NCI-H2081 (cell line): ENCODE measurements around the gene GPR18.
A peak's percentile ranks its signal among the peaks of the same experiment; 100 is the strongest.
"Not testable (repeated sequence)": the region's sequence is repeated elsewhere in the genome, so short reads cannot be mapped to it uniquely, and the experiment has no call there.

Source experiments
- DNase-seq, 2 experiments: peaks; one replicate each; lab custom pipeline; 2025; lab: John Stamatoyannopoulos, UW

The GPR18 gene

GRCh38 chr13:99266827-99267226 lies 8.6 kb upstream of the GPR18 start:
- DNase-seq: no peak

- DNase-seq: peak; percentile 8 to 60
These were observed 7.7 kb upstream of the GPR18 start for GRCh38 chr13:99265821-99266426.

GRCh38 chr13:99265162-99265800 lies 7.1 kb upstream of the GPR18 start:
- DNase-seq: no peak

GRCh38 chr13:99264051-99264450 lies 5.9 kb upstream of the GPR18 start:
- no peak for DNase-seq

- no peak for DNase-seq
These were observed 5.1 kb upstream of the GPR18 start for GRCh38 chr13:99263126-99263785.

GRCh38 chr13:99261059-99261458 lies 2.9 kb upstream of the GPR18 start:
- no peak for DNase-seq

GRCh38 chr13:99260216-99260615 lies 2.0 kb upstream of the GPR18 start:
- no peak for DNase-seq

- DNase-seq: no peak
These were observed 767 bp upstream of the GPR18 start for GRCh38 chr13:99258946-99259345.

- DNase-seq: no peak
These were observed 888 bp downstream of the GPR18 start for GRCh38 chr13:99257291-99257690.

- DNase-seq: no peak
These were observed 1.5 kb downstream of the GPR18 start for GRCh38 chr13:99256709-99257108.

- DNase-seq: no peak
These were observed 1.9 kb downstream of the GPR18 start for GRCh38 chr13:99256283-99256682.

- DNase-seq: no peak
These were observed 2.9 kb downstream of the GPR18 start for GRCh38 chr13:99255271-99255670.

- DNase-seq: no peak
These were observed 3.3 kb downstream of the GPR18 start for GRCh38 chr13:99254830-99255229.

GRCh38 chr13:99251921-99252320 lies 6.3 kb downstream of the GPR18 start:
- no peak for DNase-seq

GRCh38 chr13:99250982-99251825 lies 7.0 kb downstream of the GPR18 start:
- no peak for DNase-seq

GRCh38 chr13:99249606-99250005 lies 8.6 kb downstream of the GPR18 start:
- not testable (repeated sequence) for DNase-seq

- DNase-seq: not testable (repeated sequence)
These were observed 9.0 kb downstream of the GPR18 start for GRCh38 chr13:99249178-99249577.

- no peak for DNase-seq
These were observed 12.1 kb downstream of the GPR18 start for GRCh38 chr13:99246100-99246499.

- DNase-seq: no peak
These were observed 20.1 kb downstream of the GPR18 start for GRCh38 chr13:99237981-99238662.

GRCh38 chr13:99231721-99232120 lies 26.5 kb downstream of the GPR18 start:
- no peak for DNase-seq

GRCh38 chr13:99230991-99231390 lies 27.2 kb downstream of the GPR18 start:
- DNase-seq: no peak

- DNase-seq: not testable (repeated sequence)
These were observed 27.6 kb downstream of the GPR18 start for GRCh38 chr13:99230588-99230987.
